ENCODE results near the gene GPR101.

Gene GPR101

DNA sequence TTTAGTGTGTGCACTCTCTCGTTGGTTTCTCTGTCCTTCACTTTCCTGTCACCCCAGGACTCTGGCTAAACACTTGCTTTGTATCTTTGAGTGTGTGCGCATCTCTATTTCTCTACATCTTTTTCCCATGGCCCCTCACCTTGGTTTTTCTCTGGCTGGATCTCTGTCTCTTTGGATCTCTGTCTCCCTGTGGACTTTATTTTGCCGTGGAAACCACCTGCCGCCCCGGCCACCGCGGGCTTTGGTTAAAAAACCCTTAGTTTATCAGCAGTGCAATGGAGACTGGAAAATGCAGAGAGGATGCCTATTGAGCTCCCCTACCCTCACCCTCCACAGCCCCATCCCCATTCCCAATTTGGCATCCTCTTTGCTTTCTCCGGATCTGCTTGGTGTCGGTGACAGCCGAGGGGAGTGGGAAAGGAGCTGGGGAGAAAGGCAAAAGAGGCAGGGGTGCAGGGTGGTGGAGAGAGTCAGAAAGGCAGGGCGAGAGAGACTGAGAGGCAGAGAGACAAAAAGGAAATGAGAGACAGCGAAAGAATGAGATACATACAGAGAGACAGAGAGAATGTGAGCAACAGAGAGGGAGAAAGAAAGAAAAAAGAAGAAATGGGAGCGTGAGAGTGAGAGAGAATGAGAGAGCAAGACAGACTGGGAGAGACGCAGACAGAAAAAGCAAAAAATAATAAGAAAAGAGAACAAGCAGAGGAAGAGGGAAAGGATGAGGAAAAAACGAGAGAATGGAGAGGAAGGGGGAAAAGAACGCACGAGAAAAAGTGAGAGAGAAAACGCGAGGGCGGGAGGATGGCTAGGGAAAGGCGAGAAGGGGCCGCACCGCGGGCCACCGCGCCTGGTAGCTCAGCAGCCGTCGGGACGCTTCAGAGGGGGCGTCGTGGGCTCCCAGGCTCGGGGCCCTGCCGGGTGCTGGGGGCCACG, 688 bp downstream of the GPR101 start:
- Histone ChIP-seq H3K4me1 (ENCODE audit: low read length) (no peaks in the 10 kb centered on the region), H3K4me3 (ENCODE audit: low read length) (peak overlapping the region; percentile 66), H4K20me1 (ENCODE audit: insufficient read depth, low read length) (no peaks in the 10 kb centered on the region), H3K4me2 (ENCODE audit: low read depth, low read length) (peak overlapping the region; percentile 77), H3K9me2 (replicated peaks; ENCODE audit: insufficient read depth, low read length) (no peaks in the 10 kb centered on the region), H3K9ac (ENCODE audit: low read length) (no peak overlapping the region), H3K27ac (ENCODE audit: low read length) (no peak overlapping the region), H3K9me3 (replicated peaks; ENCODE audit: insufficient read depth, low read length) (no peaks in the 10 kb centered on the region), H3F3A (ENCODE audit: insufficient read depth, low read length) (no peaks in the 10 kb centered on the region), H3K27me3 (replicated peaks; ENCODE audit: insufficient read depth, low read length) (peaks cover 16% of the 10 kb centered on the region), H3K36me3 (replicated peaks; ENCODE audit: insufficient read depth, low read length) (no peaks in the 10 kb centered on the region), H3K79me2 (ENCODE audit: low read length) (no peaks in the 10 kb centered on the region), H2AFZ (ENCODE audit: low read length) (no peak overlapping the region)
- TF ChIP-seq EZH2 (optimal IDR thresholded peaks at IDR 0.05; ENCODE audit: low read depth, low read length), result no peak
- no peak for TF ChIP-seq EZH2phosphoT487 (IDR thresholded peaks at IDR 0.05; ENCODE audit: low read length)
- TF ChIP-seq, protein P1, sequence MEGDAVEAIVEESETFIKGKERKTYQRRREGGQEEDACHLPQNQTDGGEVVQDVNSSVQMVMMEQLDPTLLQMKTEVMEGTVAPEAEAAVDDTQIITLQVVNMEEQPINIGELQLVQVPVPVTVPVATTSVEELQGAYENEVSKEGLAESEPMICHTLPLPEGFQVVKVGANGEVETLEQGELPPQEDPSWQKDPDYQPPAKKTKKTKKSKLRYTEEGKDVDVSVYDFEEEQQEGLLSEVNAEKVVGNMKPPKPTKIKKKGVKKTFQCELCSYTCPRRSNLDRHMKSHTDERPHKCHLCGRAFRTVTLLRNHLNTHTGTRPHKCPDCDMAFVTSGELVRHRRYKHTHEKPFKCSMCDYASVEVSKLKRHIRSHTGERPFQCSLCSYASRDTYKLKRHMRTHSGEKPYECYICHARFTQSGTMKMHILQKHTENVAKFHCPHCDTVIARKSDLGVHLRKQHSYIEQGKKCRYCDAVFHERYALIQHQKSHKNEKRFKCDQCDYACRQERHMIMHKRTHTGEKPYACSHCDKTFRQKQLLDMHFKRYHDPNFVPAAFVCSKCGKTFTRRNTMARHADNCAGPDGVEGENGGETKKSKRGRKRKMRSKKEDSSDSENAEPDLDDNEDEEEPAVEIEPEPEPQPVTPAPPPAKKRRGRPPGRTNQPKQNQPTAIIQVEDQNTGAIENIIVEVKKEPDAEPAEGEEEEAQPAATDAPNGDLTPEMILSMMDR (IDR thresholded peaks at IDR 0.05; ENCODE audit: low read length), result no peak
- DNase-seq, result no peak

DNA sequence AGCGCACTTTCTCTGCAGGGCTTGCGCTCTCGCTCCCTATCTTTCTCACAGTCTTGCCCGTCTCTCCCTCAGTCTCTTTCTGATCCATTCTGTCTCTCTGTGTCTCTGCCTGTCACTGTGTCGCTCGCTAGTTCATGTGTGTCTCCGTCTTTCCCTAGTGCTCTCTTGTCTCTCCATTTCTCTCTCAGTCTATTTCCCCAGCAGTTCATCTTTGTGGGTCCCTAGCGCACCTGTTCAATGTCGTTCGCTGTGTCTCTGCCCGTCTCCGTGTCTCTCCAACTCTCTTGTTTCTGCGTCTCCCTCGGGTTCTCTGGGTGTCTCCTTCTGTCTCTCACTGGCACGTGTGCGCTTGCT, 1.5 kb downstream of the GPR101 start:
- no peak for DNase-seq
- Histone ChIP-seq H3K9me2 (replicated peaks; ENCODE audit: insufficient read depth, low read length) (no peaks in the 10 kb centered on the region), H3K9me3 (replicated peaks; ENCODE audit: insufficient read depth, low read length) (no peaks in the 10 kb centered on the region), H3K36me3 (replicated peaks; ENCODE audit: insufficient read depth, low read length) (no peaks in the 10 kb centered on the region), H3K27ac (ENCODE audit: low read length) (no peak overlapping the region), H3K27me3 (replicated peaks; ENCODE audit: insufficient read depth, low read length) (peaks cover 16% of the 10 kb centered on the region), H3K4me2 (ENCODE audit: low read depth, low read length) (peak overlapping the region; percentile 77), H3K79me2 (ENCODE audit: low read length) (no peaks in the 10 kb centered on the region), H3K4me3 (ENCODE audit: low read length) (peak overlapping the region; percentile 66), H3K4me1 (ENCODE audit: low read length) (no peaks in the 10 kb centered on the region), H2AFZ (ENCODE audit: low read length) (peak overlapping the region; percentile 79), H3F3A (ENCODE audit: insufficient read depth, low read length) (no peaks in the 10 kb centered on the region), H3K9ac (ENCODE audit: low read length) (no peak overlapping the region), H4K20me1 (ENCODE audit: insufficient read depth, low read length) (no peaks in the 10 kb centered on the region)
- TF ChIP-seq EZH2phosphoT487 (IDR thresholded peaks at IDR 0.05; ENCODE audit: low read length) (no peak), EZH2 (optimal IDR thresholded peaks at IDR 0.05; ENCODE audit: low read depth, low read length) (no peak)
- TF ChIP-seq, protein P1 (IDR thresholded peaks at IDR 0.05; ENCODE audit: low read length), result no peak

DNA sequence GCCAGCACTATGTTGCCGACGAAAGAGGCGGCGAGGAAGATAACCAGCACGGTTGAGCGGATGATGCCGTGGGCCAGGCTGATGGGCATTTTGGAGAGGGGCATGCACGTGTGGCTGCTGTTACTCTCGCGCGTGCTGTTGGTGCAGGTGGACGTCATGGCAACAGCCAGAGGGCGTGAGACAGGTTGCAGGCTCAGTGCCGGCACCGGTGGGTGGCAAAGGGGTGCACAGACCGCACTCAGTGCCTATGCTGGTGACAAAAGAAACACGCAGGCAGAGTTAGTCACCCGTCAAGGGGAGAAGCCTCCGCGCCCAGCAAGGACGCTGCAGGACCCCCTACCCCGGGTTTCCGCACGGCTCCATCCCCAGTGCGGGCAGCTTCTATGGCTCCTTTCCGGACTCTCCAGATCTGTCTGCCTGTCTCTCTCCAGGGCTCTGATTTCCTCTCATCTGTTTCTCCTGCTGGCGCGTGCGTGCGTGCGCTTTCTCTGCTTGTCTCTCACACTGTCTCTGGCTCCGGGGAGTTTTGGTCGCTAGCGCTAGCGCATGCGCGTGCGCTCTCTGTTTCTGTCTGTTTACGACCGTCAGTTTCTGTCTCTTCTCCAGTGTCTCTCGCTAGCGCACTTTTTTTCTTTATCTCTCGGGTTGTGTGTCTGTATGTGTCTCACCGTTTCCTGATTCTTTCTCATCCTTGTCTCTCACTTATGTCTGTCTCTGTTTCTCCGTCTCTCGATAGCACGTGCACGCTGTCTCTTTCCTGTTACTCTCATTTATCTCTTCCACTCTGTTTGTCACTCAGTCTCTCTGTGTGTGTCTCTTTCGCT, 2.1 kb downstream of the GPR101 start:
- H2AFZ ChIP-seq (ENCODE audit: low read length), result peak overlapping the region; percentile 79
- no peaks in the 10 kb centered on the region for H3K9me3 ChIP-seq (replicated peaks; ENCODE audit: insufficient read depth, low read length)
- no peaks in the 10 kb centered on the region for H3K9me2 ChIP-seq (replicated peaks; ENCODE audit: insufficient read depth, low read length)
- TF ChIP-seq, protein P1 (IDR thresholded peaks at IDR 0.05; ENCODE audit: low read length), result no peak
- TF ChIP-seq EZH2phosphoT487 (IDR thresholded peaks at IDR 0.05; ENCODE audit: low read length), result no peak
- no peak for TF ChIP-seq EZH2 (optimal IDR thresholded peaks at IDR 0.05; ENCODE audit: low read depth, low read length)
- no peaks in the 10 kb centered on the region for H3K79me2 ChIP-seq (ENCODE audit: low read length)
- no peaks in the 10 kb centered on the region for H3K4me1 ChIP-seq (ENCODE audit: low read length)
- no peaks in the 10 kb centered on the region for H4K20me1 ChIP-seq (ENCODE audit: insufficient read depth, low read length)
- peak overlapping the region; percentile 66 for H3K4me3 ChIP-seq (ENCODE audit: low read length)
- no peaks in the 10 kb centered on the region for H3K36me3 ChIP-seq (replicated peaks; ENCODE audit: insufficient read depth, low read length)
- peak overlapping the region; percentile 77 for H3K4me2 ChIP-seq (ENCODE audit: low read depth, low read length)
- H3K9ac ChIP-seq (ENCODE audit: low read length), result no peak overlapping the region
- no peak overlapping the region for H3K27ac ChIP-seq (ENCODE audit: low read length)
- H3K27me3 ChIP-seq (replicated peaks; ENCODE audit: insufficient read depth, low read length), result peaks cover 16% of the 10 kb centered on the region
- peak; percentile 36 for DNase-seq
- H3F3A ChIP-seq (ENCODE audit: insufficient read depth, low read length), result no peaks in the 10 kb centered on the region

Data from MM.1S (cell line).